Activated CD4-positive, alpha-beta T cell treated with anti-CD3 and anti-CD28 coated beads, Interleukin-2, Interleukin-4, amounts not matched to agents 100 ng/mL and 50 ng/mL, durations not matched to agents 16 hours and 8 hours (primary cell): ENCODE data around the gene PRR35.

Experiments used
- DNase-seq: peaks from one replicate; pipeline ENCODE4 v3.0.0-alpha.2; 2020; ENCODE audit warnings: low spot score

The PRR35 gene

DNA sequence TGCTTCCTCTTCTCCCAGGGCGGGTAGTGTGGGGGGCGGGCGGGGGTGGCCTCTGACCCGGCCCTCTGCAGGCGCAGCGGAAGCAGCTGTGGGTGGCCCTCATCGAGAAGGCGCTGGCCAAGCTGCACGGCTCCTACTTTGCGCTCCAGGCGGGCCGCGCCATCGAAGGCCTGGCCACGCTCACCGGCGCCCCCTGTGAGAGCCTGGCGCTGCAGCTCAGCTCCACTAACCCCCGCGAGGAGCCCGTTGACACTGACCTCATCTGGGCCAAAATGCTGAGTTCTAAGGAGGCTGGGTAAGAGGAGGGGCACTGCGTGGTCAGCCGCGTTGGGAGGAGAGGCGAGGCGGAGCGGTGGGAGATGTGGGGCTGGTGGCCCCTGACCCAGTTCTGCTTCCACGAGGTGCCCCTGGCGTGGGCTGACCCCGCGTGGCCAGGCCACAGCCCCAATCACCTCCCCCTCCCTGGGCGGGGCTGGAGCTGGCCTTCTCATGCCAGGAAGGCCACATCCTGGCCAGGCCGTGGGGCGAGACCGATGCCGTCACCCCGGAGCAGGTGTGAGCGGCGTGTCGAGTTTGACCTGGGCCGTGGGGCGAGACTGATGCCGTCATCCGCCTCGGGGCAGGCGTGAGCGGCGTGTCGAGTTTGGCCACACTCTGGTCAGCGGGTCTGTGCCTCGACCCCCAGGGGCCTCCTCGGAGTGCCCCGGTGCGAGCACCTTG lies 10.5 kb upstream of the PRR35 start:
- no peak for DNase-seq

DNA sequence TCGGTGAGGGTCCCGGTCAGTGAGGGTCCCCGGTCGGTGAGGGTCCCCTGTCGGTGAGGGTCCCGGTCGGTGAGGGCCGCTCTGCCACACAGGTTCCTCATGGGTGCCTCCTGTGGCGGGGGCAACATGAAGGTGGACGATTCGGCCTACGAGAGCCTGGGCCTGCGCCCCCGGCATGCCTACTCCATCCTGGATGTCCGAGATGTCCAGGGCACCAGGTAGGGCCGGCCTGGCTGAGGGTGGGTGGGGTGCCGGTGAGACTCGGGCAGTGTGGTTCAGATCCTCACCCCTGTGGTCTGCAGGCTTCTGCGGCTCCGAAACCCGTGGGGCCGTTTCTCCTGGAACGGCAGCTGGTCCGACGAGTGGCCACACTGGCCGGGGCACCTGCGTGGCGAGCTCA lies 9.0 kb upstream of the PRR35 start:
- DNase-seq = no peak

- DNase-seq = no peak
These were observed 8.0 kb upstream of the PRR35 start for GRCh38 chr16:552171-552570.

DNA sequence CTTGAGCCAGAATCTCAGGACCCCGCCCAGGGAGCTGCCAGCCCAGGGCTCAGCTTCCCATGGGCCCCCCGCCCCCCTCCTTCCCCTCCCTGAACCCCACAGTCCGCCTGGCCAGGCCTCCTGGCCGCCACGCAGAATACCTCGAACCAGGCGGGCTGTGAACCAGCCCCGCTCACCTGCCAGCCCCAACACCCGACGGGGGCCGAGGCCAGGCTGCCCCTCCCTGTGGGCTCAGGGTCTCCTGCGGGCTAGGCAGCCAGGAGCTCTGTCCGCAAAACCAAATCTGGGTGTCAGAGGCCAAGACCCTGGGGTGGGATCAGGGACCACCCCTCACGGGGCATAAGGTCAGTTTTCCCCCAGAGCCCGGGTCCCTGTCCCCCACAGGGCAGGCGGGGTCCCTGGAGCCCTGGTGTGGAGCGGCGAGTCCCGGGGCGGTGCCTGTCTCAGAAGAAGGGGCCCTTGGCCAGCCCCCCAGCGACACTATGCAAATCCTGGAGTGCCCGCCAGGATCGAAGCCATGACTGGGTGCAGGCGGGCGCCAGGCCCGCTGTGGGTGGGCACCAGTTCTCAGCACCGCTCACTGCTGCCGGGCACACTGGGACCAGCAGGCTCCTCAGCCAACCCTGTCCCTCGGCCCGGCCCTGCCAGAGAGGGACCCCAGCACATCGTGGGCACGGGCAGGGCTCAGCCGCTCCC lies 6.4 kb upstream of the PRR35 start:
- DNase-seq = no peak

DNA sequence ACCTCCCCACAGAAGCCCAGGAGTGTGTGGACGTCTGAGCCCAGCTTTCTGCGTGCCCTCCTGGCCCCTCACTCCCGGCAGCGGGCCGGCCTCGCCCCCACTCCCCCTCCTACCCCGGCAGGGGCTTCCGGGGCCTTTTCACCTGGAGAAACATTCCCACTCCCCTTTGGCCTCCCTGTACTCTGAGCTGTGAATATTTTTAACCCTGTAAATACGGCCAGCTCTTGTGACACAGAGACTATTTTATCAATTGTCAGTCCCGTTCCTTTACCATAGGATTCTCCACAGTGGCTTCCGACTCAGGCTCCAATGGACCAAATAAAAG lies 5.9 kb upstream of the PRR35 start:
- DNase-seq = no peak

- no peak for DNase-seq
These were observed 5.4 kb upstream of the PRR35 start for GRCh38 chr16:554640-555365.

GRCh38 chr16:555528-556473 lies 4.4 kb upstream of the PRR35 start:
- no peak for DNase-seq

DNA sequence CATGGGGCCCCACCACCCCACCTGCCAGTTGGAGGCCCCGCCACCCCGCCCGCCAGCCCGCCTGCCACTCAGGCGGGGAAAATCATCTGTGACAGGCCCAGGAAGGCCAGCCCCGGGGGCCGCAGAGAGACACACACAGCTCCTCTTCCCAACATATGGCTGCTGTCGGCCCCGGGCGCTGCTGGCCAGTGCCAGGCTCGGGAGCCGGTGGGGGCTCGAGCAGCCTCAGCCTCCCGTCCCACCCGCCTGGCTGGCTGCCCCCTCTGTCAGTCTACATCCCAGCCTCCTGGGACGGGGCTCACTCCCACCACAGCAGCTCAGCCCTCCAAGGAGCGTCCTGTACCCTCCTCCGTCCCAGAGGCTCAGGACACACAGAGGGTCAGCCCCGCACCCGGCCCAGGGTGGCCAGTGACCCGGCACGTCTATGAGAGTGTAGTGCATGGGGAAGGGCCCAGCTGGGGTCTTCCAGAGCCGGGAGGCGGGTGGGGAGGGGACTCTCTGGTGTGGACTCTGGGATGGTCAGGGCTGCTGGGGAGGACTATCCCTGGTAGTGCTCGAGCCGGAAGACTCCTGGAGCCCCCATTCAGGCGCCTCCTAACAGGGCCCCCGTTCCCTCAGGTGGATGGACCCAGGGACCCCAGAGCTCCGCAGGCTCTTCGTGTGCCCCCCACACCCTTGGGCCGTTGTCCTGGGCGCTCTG lies 3.6 kb upstream of the PRR35 start:
- DNase-seq = no peak

DNA sequence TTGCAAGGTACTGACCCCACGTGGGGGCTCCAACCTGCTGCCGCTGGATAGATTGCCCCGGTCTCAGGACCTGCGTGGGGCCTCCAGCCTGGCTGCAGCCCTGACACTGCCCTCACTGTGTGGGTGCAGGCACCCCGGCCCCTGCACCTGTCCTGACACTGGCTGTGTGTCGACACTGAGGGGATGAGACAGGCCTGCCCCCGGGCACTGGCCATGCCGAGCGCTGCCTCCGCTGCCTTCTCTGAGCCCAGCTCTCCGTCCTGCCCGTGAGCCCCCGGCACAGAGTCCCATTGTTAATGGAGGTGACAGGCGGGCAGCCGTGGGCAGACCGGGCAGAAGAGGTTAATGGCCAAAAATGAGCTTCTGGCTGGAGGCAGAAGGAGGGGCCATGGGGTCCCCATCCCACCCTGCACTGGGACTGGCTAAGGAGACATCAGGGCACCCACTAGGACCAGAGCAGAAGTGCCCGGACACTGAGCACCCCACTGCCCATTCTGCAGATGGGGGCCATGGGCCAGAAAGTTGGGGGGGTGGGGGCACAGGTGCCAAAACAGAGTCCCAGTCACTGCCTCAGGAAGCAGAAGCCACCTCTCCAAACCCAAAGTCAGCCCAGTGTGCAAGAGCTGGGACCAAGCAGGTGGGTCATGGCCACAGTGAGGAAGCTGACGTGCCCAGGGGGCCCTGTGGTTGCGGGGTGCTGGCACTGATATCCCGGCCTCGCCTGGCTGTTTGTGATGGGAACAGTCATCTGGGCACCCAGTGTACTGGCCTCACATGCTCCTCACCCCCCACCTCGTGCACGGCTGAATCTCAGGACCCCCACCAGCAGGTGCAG lies 2.5 kb upstream of the PRR35 start:
- no peak for DNase-seq

- no peak for DNase-seq
These were observed 1.7 kb upstream of the PRR35 start for GRCh38 chr16:558298-559020.

- no peak for DNase-seq
These were observed 1.2 kb upstream of the PRR35 start for GRCh38 chr16:559021-559380.

DNA sequence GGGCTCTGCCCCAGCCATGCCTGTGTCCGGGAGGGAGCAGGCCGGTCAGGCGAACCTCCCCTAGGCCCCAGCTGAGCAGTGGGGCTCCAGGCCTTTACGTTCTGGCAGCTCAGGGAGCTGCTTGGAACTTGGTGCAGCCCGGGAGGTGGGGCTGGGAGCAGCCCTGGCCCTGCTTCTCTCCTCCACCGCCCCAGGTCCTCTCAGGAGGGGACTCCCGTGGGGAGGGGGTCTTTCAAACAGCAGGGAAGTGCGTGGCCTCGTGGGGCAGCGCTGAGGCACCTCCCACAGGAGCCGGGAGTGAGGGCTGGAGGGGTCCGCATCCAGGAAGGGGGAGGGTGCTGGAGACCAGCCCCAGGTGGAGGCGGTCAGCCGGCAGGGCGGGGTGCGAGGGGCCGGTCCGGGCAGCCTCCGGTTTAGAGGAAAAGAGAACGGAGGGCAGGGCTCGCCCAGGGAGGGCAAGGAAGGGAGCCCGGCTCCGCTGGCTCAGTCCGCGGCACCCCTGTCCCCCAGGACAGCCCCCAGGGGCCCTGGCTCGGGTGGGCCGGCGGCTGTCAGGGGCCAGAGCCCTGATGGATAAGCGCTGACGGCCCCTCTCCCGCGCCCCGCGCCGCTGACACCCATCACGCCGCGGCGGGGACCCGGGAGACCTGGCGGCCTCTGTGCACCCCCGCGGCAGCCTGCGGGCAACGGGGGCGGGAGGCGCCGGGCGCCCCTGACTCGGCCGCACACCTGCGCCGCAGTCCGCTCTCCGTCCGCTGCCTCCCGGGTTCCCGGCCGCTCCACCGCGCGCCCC lies 587 bp upstream of the PRR35 start:
- DNase-seq = no peak

DNA sequence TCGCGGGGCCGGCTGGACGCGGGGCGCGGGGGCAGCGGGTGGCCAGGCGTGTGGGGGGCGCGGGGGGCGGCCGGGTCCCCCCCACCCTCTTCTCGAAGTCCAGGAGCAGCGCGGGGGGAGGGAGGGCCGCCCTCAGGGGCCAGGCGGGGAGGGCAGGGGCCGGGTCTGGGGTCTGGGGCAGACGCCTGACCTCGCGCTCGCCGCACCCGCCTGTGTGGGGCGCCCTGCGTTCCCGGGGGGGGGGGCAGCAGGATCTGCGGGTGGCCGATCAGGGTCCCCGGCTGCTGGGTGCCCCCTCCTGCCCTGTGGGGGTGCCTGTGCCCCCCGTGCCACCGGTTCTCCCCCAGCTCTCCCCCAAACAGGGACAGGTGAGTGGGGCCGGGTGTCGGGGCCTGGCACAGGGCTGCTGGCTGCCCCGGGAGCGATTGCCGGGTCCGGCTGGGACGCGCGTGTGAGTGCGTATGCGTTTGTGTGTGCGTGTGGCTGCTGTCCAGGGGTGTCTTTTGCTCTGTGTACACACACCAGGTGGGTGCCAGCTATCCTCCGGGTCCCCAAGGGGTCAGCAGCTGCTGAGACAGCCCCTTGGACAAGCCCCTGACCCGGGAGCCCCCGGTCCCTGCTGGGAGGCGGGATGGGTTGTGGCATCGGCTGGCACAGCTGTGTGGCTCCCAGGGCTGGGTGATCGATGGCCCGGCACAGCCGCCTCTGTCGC lies 663 bp downstream of the PRR35 start:
- DNase-seq = no peak

GRCh38 chr16:561413-561794 lies 1.2 kb downstream of the PRR35 start:
- DNase-seq = no peak

DNA sequence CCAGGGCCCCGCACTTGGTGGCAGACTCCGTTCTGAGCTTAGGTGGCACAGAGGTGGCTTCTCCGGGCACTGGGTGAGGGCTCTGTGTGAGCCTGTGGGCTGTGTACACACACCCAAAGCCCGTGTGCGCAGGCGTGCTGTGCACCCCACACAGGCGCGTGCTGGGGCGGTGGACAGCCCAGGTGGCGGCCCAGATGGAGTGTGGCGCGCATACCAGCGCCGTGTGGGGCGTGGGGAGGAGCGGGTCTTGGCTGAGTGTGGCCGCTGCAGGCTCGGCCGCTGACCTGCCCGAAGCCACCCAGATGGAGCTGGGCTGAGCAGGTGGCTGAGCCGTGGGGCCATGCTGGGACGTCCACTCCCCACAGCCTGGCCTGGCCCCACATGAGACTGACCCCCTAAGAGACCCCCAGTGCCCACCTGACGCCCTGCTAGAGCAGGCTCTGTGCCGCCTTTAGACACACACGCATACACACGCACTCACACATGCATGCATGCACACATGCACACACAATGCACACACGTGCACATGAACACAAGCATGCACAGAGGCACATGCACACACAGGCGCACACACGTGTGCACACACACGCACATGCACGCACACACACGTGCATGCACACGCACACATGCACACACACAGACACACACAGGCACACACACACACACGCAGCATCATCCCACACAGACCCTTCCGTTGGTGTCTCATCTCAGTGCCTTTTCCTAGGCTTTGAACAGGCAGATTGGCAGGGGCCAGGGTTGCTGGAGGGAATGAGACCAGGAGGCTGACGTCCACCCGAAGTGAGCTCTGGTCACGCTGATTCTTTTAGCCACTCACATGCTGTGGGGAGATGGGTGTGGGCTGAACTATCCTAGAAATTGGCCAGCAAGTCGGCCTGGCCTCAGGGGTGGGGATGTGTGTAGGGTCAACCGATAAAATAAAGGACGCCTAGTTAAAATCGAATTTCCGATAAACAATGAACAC lies 2.1 kb downstream of the PRR35 start:
- DNase-seq = no peak

DNA sequence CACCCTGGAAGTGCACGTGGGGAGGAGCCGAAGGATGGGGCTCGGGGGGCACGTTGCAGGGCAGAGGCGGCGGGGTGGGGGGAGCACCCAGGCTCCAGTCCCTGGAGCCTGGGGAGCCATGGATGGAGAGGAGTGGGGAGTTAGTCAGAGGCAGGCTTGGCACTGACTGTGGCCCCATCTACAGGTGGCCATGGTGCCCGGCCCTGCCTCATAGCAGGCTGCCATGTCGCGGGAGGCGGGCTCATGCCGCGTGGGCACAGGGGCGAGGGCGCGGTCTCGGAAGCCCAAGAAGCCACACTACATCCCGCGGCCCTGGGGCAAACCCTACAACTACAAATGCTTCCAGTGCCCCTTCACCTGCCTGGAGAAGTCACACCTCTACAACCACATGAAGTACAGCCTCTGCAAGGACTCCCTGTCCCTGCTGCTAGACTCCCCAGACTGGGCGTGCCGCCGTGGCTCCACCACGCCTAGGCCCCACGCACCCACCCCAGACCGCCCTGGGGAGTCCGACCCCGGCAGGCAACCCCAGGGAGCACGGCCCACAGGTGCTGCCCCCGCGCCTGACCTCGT lies 3.0 kb downstream of the PRR35 start:
- DNase-seq = no peak
